Stimulated activated CD8-positive, alpha-beta memory T cell treated with anti-CD3 and anti-CD28 coated beads, Interleukin-15, amount 100 ng/mL, for 24 hours (primary cell): Measurements from ENCODE around the gene ANTXR2.
"Not testable (repeated sequence)": the region's sequence is repeated elsewhere in the genome, so short reads cannot be mapped to it uniquely, and the experiment has no call there.

Experiments
- DNase-seq: peaks from one replicate; pipeline ENCODE4 v3.0.0-alpha.2; 2020; ENCODE audit warnings: low read depth

Gene ANTXR2

DNA sequence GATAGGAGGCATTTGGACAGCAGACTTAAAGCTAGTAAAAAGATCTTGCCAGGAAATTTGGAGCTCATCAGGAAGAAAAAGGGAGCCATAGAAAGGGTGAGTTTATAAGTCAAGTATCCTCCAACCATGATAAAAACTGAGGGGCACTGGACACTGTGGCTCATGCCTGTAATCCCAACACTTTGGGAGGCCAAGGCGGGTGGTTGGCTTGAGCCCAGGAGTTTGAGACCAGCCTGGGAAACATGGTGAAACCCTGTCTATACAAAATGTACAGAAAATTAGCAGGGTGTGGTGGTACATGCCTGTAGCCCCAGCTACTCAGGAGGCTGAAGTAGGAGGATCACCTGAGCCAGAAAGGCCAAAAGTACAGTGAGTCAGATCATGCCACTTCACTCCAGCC is 48.7 kb downstream of the ANTXR2 start:
- no peak for DNase-seq

DNA sequence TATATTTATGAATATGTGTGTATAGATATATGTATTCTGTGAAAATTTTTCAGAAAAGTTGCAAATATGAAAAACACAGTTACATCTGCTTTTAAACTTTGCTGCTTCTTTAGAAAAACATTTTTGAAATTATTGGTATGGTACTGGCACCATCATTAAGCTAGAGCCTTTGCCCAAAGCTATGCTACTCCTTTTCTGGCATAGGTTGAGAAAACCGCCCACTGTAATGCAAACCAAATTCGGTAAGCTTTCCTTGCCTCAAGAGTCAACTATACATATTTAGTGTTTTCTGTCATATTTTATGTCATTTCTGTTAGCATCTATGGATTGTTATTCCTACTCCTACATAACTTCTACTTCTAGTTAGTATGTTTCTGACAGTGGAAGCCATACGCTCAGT is 50.7 kb downstream of the ANTXR2 start:
- DNase-seq = no peak

DNA sequence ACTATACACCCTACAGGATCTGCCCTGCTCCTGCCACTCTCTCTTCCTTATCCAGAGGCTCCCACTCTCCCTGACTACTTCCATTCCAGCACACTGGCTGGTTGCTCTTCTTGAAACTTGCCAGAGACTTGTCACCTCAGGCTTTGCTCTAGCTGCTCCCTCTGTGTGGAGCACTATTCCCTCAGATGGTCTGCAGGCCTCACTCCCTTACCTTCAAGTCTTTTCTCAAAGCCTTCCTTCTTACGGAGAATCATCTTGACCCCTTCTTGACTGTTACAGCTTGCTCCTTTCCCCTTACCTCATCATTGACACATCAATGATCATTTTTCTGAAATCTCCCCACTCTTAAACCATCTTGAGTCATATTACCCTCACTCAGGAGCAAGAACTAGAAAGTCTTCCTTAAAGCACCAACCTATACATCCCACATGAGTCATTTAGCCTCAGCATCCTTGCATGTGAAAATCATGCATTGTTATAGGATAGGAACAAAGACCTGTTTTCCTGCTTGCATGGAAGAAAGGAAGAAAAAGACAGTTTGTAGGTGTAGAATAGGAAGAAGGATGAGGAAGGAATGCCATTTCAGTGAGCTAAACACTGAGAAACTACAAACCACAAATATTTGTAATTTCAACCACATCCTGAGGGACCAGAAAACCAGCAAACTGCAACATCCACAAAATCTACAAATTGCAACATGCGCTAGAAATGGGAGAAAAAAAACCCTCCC is 55.7 kb downstream of the ANTXR2 start:
- DNase-seq = no peak

DNA sequence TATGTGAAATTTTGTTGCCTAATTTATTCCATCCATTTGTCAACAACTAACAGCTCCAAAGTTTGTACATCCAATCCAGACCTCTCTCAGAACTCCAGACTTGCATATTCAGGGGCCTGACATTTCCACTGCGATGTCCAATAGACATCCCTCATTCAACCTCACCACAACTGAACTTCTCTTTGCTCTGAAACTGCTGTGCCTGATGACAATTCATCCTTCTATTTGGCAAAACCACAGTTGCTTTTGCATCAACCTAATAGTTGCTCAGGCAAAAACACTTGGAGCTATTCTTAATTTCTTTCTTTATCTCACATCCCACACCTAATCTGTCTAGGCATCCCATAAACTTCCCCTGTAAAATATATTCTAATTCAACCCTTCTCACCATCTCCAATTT is 56.5 kb downstream of the ANTXR2 start:
- no peak for DNase-seq

DNA sequence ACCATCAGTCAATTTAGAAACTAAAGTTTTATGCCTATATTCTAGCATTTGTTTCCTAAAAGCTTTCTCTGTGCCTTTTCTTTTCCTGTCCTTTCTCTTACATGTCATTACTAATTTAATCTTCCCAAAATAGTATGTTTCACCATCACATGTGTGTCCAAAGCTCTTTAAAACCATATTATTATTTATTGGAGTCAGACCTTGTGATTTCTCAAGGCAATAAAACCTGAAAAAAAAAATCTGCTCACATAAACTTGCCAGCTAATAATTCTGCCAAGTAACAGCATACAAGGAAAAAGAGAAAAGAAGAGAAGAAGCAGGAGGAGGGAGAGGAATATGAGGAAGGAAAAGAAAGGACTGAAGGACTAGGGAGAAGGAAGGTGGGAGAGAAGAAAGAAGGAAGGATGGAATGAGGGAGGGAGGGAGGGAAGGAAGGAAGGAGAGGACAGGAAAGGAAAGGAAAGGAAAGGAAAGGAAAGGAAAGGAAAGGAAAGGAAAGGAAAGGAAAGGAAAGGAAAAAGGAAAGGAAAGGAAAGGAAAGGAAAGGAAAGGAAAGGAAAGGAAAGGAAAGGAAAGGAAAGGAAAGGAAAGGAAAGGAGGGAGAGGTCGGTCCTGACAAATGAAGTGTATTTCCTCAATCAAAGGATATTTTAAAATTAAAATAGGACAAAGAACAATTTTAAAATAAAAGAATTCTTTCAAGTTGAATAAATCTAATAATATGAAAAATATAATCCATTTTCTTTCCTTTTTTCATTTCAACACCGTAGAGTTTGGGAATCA is 57.4 kb downstream of the ANTXR2 start:
- no peak for DNase-seq

DNA sequence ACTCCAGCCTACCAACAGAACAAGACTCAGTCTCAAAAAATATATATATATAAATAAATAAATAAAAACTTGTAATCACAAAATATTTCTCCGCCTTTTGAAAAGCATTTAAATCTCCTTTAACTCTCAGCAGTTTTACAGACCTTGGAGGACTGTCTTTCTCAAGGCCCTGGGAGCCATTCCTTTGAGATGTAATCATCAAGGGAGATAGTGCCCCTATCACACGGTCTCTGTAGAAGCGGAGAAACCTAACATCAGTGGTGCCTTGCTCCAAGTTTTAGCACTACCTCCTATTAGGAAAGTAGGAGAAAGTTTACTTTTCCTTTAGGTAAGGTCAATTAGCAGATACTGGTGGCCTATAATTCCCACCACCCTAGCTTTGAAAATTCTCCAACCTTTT is 58.5 kb downstream of the ANTXR2 start:
- no peak for DNase-seq

DNA sequence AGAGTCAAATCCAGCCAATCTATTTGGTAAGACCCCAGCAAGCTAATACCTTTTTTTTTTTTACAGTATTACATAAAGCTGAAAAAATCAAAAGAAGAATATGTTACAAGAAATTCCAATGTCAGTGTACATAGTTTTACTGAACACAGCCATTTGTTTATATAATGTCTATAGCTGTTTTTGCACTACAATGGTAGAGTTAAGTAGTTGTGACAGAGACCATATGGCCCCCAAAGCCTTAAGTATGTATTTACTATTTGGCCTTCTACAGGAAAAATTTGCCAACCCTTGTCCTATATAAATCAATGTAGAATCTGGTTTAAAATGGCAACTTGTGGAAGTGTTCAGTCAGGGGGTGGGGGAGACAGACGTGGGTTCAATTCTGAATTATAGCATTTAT is 60.7 kb downstream of the ANTXR2 start:
- no peak for DNase-seq

DNA sequence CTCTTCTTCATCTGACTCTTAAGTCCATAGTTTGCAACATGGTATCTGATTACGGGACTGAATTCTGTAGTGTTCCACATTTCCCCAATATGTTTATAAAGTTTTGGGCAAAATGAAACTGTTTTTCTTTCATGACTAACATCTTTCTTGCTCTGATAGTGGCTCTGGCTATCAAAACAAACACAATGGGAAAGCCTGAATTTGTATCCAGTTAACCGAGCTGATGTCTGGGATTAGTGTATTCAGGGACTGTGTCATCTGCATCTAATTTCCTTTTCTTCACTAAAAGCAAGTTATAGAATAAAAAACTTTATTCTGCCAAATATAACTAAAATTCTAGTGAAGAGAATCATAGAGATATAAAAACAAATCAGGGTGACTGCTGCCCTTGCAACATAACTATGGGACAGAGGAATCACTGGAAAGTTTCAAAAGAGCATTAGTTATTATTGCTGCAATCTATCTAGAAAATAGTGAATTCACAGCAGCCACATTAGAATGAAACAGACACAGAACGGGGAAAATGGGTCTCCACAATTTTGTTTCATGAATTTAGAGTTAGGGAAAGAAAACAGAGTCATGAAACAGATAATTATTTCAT is 61.3 kb downstream of the ANTXR2 start:
- DNase-seq = no peak

DNA sequence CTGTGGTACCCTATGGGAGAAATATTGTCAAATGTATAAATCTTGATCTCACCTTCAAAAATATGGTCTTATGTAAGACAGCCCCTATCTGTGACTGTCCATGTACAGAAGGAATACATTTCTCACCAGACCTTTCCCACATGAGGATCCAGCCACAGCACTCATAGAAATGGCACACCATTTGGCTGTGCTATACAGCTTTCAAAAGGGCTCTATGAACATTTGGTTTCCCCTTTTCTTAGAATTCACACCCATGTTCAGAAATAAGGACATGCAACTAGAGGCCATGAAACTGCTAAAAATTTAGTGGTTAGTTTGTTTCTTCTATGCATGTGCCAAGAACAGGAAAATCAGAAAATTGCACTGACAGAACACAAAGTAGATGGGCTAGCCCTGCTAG is 62.7 kb downstream of the ANTXR2 start:
- no peak for DNase-seq

DNA sequence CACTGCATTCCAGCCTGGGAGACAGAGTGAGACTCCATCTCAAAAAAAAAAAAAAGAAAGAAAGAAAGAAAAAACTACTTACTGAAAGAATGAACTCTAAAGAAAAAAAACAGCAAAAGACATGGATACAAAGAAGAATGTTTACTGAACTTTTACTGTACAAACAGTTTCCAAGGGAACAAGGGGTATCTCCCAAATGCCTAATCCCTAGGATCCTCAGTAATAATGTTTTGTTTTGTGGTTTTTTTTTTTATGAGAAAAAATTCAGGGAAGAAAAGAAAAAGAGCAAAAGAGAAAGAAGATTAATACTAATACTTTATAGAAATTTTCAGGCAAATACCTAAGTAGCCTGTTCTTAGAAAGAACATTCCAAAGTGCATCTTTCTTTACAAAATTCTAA is 63.2 kb downstream of the ANTXR2 start:
- no peak for DNase-seq

DNA sequence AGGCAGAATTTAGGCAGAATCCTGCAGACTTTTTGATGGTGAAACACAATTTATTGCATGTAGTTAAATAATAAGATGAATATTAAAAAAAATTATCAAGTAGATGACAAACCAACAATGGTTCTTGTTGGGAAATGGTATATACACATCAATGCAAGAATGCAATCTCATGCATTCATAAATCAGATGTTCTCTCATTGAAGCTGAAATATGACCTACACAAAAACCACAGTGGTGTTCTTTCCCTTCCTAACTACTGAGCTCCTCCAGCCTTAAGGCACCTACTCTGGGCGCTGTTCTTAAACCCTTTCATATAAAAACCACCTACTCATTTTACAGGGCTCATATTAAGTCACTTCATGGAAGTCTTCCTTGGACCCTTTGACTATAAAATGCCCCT is 64.1 kb downstream of the ANTXR2 start:
- no peak for DNase-seq

DNA sequence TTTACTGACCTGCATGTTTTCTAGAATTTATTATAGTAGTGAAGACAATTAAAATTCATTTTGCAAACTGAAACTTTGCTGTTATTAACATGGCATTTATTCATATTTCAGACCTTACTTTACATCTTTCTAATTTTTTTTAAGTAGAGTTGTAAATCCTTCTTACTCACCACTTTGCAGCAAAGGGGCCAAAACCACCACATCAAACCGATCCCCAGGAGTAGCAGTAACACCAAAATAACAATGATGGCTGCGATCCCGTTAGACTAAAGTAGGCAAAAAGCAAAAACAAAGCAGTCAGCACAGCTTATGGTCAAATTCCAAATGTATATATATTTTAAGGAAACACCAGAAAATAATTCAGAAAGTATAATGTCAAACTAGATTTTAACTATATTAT is 64.7 kb downstream of the ANTXR2 start:
- DNase-seq = no peak

DNA sequence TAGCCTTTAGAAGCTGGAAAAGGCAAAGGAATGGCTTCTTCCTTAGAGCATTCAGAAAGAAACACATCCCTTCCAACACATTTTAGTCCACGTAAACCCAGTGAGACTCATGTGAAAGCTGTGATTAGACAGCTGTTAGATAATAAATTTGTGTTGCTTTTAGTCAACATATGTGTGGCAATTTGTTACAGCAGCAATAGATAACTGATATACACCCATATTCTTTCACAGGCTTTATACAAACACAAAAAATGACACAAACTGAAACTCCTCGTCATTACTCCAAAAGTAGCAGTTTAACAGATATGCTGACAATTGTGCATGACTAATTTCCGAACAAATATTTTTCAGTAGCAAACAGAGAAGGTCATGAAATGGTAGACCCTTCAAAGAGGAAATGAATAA is 65.3 kb downstream of the ANTXR2 start:
- no peak for DNase-seq

DNA sequence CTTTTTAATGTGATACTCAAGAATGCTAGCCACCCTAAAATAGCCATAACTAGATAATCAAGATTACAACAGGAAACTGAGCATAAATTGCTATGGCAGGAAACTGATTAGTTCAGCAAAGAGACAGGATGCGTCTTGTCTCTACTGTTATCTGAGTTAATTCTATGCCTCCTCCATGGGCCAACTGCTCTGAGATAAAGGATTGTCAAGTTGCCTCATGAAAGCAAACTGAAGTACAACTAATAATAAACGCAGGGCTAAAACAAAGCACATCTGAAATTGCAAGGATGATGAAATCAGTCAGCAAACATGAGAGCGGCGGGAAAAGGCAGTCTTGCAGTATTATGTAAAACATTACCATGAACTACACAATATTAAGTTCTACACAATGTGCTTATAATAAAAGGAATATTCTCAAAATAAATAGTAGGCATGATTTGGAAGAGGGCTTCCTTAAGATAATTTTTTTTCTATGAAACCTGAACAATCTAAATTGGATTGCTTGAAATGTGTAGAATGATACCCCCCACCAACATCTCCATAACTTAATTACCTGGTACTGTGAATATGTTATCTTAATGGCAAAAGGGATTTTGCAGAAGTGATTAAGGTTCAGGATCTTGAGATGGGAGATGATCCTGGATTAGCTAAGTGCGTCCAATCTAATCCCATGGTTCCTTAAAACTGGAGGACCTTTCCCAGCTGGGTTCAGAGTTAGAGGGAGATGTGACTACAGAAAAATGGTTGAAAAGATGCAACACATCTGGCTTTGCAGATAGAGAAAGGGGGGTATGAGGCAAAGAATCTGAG is 65.9 kb downstream of the ANTXR2 start:
- no peak for DNase-seq

DNA sequence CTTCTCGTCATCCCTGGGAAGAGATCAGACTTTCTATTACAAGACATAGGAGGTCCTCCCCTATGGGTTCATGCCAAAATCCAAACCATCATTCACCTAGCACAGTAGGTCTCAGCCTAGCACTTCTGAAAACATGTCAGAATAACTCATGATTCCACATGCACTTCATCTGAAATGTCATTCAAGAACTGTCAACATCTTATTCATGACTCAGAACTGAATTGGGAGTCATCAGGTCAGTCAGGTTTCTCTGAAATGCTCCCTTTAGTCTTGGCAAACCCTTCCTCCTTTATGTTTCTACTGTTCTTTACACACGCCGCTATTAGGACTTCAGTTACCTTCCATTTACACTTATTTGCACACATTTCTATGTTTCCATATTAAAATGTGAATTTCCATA is 67.2 kb downstream of the ANTXR2 start:
- DNase-seq = no peak

DNA sequence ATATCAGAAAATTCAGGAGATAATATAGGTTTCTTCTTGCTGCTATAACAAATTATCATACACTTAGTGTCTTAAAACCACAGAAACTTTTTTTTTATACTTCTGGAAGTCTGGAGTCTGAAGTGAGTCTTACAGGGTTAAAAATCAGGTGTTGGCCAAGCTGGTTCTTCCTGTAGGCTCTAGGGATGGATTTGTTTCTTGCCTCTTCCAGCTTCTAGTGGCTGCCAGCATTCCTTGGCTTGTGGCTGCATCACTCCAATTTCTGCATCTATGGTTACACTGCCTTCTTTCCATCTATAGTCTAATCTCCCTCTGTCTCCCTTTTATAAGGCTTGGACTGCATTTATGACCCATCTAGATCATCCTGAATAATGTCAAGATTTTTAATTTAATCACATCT is 68.7 kb downstream of the ANTXR2 start:
- no peak for DNase-seq

DNA sequence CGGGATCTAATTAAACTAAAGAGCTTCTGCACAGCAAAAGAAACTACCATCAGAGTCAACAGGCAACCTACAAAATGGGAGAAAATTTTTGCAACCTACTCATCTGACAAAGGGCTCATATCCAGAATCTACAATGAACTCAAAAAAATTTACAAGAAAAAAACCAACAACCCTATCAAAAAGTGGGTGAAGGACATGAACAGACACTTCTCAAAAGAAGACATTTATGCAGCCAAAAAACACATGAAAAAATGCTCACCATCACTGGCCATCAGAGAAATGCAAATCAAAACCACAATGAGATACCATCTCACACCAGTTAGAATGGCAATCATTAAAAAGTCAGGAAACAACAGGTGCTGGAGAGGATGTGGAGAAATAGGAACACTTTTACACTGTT is 70.5 kb downstream of the ANTXR2 start:
- not testable (repeated sequence) for DNase-seq

DNA sequence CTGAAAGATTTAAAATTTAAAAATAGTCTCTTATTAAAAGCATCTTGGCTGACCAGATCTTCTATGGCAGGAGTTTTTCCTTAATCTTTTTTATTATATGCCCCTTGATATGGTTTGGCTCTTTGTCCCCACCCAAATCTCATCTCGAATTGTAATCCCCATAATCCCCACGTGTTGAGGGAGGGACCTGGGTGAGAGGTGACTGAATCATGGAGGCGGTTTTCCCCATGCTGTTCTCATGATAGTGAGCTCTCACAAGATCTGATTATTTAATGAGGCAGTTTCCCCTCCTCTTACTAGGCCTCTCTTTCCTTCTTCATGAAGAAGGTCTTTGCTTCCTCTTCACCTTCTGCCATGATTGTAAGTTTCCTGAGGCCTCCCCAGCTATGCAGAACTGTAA is 74.0 kb downstream of the ANTXR2 start:
- DNase-seq = not testable (repeated sequence)

DNA sequence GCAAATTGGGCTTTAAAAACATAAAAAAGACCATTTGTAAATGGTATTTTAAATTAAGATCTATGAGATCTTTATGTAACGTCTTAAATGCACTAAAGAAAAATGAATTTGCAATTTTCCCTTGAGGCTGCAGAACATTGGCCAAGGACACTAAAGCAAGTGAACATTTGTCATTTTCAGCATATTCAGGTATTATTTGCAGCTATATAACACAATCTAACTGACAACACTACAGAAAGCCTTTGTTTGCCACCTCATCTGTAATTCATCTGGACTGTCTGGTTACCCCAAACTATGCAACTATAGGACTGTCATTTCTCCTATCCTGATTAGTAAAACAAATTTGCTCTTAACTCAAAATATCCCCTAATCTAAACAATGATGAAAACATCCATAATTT is 74.8 kb downstream of the ANTXR2 start:
- no peak for DNase-seq

DNA sequence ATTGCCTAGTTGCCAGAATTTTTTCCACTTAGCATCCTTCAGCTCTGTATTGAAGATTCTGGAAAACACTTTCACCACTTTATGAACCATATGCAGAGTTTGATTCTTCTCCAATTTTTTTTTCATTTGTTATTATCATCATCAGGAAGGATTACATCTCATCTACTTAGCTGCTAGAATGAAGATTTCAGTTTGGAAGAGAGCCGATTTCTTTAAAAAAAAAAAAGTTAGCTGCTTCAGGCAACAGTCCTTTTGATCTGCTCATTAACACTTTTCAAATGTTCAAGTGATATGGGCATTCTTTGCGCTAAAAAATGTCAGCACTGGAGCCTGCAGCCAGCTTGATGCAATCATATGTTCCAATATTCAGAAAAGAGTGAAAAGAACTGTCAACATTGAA is 76.2 kb downstream of the ANTXR2 start:
- no peak for DNase-seq

DNA sequence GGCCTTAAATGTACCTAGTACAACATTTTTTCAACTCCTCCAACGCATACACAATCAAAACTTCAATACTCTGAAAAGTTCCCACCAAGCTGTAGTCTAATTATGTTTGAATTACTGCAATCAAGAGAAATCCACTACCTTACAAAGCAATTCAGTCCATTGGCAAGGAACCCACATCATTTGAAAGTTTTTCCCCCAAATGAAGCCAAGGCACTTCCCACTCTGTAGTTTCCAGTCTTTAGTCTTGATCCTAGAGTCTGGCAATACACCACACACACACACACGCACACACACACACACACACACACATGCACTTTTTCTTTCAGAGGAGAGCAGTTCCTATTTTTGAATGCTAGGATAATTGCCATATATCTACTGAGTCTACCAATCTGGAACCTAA is 79.6 kb downstream of the ANTXR2 start:
- DNase-seq = no peak

DNA sequence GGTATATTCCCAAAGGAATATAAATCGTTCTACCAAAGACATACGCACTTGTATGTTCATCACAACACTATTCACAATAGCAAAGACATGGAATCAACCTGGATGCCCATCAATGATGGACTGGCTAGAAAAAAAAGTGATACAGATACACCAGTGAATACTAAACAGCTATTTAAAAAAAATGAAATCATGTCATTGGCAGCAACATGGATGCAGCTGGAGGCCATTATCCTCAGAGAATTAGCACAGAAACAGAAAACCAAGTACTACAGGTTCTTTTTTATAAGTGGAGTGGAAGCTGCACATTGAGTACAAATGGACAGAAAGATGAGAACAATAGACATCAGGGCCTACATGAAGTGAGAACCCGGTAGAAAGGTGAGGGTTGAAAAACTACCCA is 81.4 kb downstream of the ANTXR2 start:
- no peak for DNase-seq

DNA sequence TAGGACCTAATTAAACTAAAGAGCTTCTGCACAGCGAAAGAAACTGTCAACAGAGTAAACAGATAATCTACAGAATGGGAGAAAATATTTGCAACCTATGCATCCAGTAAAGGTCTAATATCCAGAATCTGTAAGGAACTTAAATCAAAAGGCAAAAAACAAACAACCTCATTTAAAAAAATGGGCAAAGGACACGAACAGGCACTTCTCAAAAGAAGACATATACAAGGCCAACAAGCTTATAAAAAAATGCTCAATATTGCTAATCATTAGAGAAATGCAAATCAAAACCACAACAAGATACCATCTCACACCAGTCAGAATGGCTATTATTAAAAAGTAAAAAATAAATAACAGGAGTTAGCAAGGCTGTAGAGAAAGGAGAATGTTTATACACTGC is 81.9 kb downstream of the ANTXR2 start:
- DNase-seq = not testable (repeated sequence)
